HEK293 (cell line): ENCODE measurements around the gene NISCH.

Experiments
- CTCF ChIA-PET: fragments of 350-600 bp; formaldehyde crosslinking; extraction: SDS; loops from one replicate; lab custom pipeline; 2021; ENCODE audit warnings: antibody characterized with exemption; lab: Yijun Ruan, JAX
- POLR2A ChIA-PET: fragments of 300-600 bp; formaldehyde crosslinking; extraction: SDS; loops from one replicate; lab custom pipeline; 2020; ENCODE audit warnings: antibody characterized with exemption, inconsistent platforms; lab: Yijun Ruan, JAX
- H3K27ac ChIP-seq: fragments of 200-500 bp; sonication (Bioruptor generic); 2 replicates; pipeline ENCODE4 v1.5.1; 2014; ENCODE audit warnings: low read depth, low read length, control low read depth, inconsistent platforms; ENCODE audit errors: extremely low read depth
- H3K36me3 ChIP-seq, 2 experiments: fragments of 200-500 bp in 1 of 2; sonication (Bioruptor generic) in 1 of 2; 1 replicate in 1 of 2; 2 replicates in 1 of 2; pipeline ENCODE4 v1.5.1; 2014 to 2017; ENCODE audit warnings: inconsistent platforms in 2 of 2, low read length in 2 of 2; ENCODE audit not compliant: control insufficient read depth in 2 of 2, insufficient read depth in 1 of 2
- H3K4me1 ChIP-seq: fragments of 200-500 bp; sonication (Bioruptor generic); 2 replicates; pipeline ENCODE4 v1.5.1; 2014; ENCODE audit warnings: mild to moderate bottlenecking, low read length, inconsistent platforms; ENCODE audit not compliant: control insufficient read depth, insufficient read depth
- H3K4me3 ChIP-seq: 2 replicates; pipeline ENCODE4 v1.5.1; 2011; ENCODE audit warnings: low read depth, mild to moderate bottlenecking, control low read depth, low read length, moderate library complexity
- H3K9me3 ChIP-seq: fragments of 200-500 bp; sonication (Bioruptor generic); 2 replicates; pipeline ENCODE4 v1.5.1; 2014; ENCODE audit warnings: low read depth, low read length, inconsistent platforms; ENCODE audit not compliant: control insufficient read depth, insufficient read depth
- CTCF ChIP-seq: fragments of 450-650 bp; formaldehyde crosslinking; IDR thresholded peaks from 2 replicates; pipeline ENCODE4 v1.5.1; 2016; ENCODE audit warnings: missing biosample characterization, missing genetic modification characterization
- HOXD13 ChIP-seq: sonication (generic); formaldehyde crosslinking; IDR thresholded peaks from 2 replicates; pipeline ENCODE4 v1.8.0; 2022; ENCODE audit warnings: missing genetic modification reagents, borderline replicate concordance
- MYNN ChIP-seq: fragments of 450-650 bp; formaldehyde crosslinking; IDR thresholded peaks from 2 replicates; pipeline ENCODE4 v1.5.1; 2016; ENCODE audit warnings: missing biosample characterization, missing genetic modification characterization, borderline replicate concordance
- OSR2 ChIP-seq: fragments of 450-650 bp; formaldehyde crosslinking; IDR thresholded peaks from 2 replicates; pipeline ENCODE4 v1.5.1; 2016; ENCODE audit warnings: missing biosample characterization, missing genetic modification characterization
- SCRT1 ChIP-seq: fragments of 450-650 bp; formaldehyde crosslinking; IDR thresholded peaks from 2 replicates; pipeline ENCODE4 v1.5.1; 2016; ENCODE audit warnings: missing biosample characterization, missing genetic modification characterization, borderline replicate concordance
- SCRT2 ChIP-seq: fragments of 450-650 bp; formaldehyde crosslinking; IDR thresholded peaks from 2 replicates; pipeline ENCODE4 v1.5.1; 2016; ENCODE audit warnings: missing biosample characterization, missing genetic modification characterization
- ZBTB49 ChIP-seq: fragments of 450-650 bp; formaldehyde crosslinking; IDR thresholded peaks from 2 replicates; pipeline ENCODE4 v1.5.1; 2016; ENCODE audit warnings: missing biosample characterization, missing genetic modification characterization, low read depth
- ZEB2 ChIP-seq: fragments of 450-650 bp; formaldehyde crosslinking; IDR thresholded peaks from 2 replicates; pipeline ENCODE4 v1.5.1; 2016; ENCODE audit warnings: missing biosample characterization, missing genetic modification characterization
- ZNF274 ChIP-seq, 2 experiments: fragments of 200-500 bp in 1 of 2; fragments of 450-650 bp in 1 of 2; sonication (Bioruptor generic) in 1 of 2; formaldehyde crosslinking in 1 of 2; IDR thresholded peaks; 2 replicates each; pipeline versions ENCODE4 v1.5.1 to v1.6.1; 2014 to 2016; ENCODE audit warnings: borderline replicate concordance in 1 of 2, inconsistent platforms in 1 of 2, low read length in 1 of 2, missing biosample characterization in 1 of 2, missing genetic modification characterization in 1 of 2
- ZNF302 ChIP-seq: fragments of 450-650 bp; formaldehyde crosslinking; IDR thresholded peaks from 2 replicates; pipeline ENCODE4 v1.5.1; 2016; ENCODE audit warnings: missing biosample characterization, missing genetic modification characterization, low read depth
- ZNF366 ChIP-seq: fragments of 450-650 bp; formaldehyde crosslinking; conservative IDR thresholded peaks from 2 replicates; pipeline ENCODE4 v1.5.1; 2016; ENCODE audit warnings: missing biosample characterization, missing genetic modification characterization
- ZNF433 ChIP-seq: fragments of 450-650 bp; formaldehyde crosslinking; IDR thresholded peaks from 2 replicates; pipeline ENCODE4 v1.5.1; 2016; ENCODE audit warnings: missing biosample characterization, missing genetic modification characterization, low read depth
- ZNF473 ChIP-seq: fragments of 450-650 bp; formaldehyde crosslinking; IDR thresholded peaks from 2 replicates; pipeline ENCODE4 v1.5.1; 2017; ENCODE audit warnings: missing biosample characterization, missing genetic modification characterization
- ZNF488 ChIP-seq: fragments of 450-650 bp; formaldehyde crosslinking; IDR thresholded peaks from 2 replicates; pipeline ENCODE4 v1.5.1; 2016; ENCODE audit warnings: missing biosample characterization, missing genetic modification characterization
- ZNF501 ChIP-seq: fragments of 450-650 bp; formaldehyde crosslinking; IDR thresholded peaks from 2 replicates; pipeline ENCODE4 v1.5.1; 2016; ENCODE audit warnings: missing biosample characterization, missing genetic modification characterization
- ZNF558 ChIP-seq: fragments of 450-650 bp; formaldehyde crosslinking; IDR thresholded peaks from 2 replicates; pipeline ENCODE4 v1.5.1; 2016; ENCODE audit warnings: missing biosample characterization, missing genetic modification characterization
- ZNF580 ChIP-seq: fragments of 450-650 bp; formaldehyde crosslinking; IDR thresholded peaks from 2 replicates; pipeline ENCODE4 v1.5.1; 2016; ENCODE audit warnings: missing biosample characterization, missing genetic modification characterization
- ZNF610 ChIP-seq: fragments of 450-650 bp; formaldehyde crosslinking; IDR thresholded peaks from 2 replicates; pipeline ENCODE4 v1.5.1; 2016; ENCODE audit warnings: missing biosample characterization, missing genetic modification characterization, borderline replicate concordance
- ZNF626 ChIP-seq: fragments of 450-650 bp; sonication (Bioruptor Pico); formaldehyde crosslinking; IDR thresholded peaks from 2 replicates; pipeline ENCODE4 v1.5.1; 2018; ENCODE audit warnings: missing biosample characterization, missing genetic modification characterization, inconsistent platforms
- ZNF747 ChIP-seq: fragments of 450-650 bp; formaldehyde crosslinking; IDR thresholded peaks from 2 replicates; pipeline ENCODE4 v1.5.1; 2016; ENCODE audit warnings: missing biosample characterization, missing genetic modification characterization
- ZNF768 ChIP-seq: fragments of 450-650 bp; formaldehyde crosslinking; IDR thresholded peaks from 2 replicates; pipeline ENCODE4 v1.5.1; 2018; ENCODE audit warnings: missing biosample characterization, mild to moderate bottlenecking, missing genetic modification characterization
- ZNF785 ChIP-seq: fragments of 450-650 bp; formaldehyde crosslinking; IDR thresholded peaks from 2 replicates; pipeline ENCODE4 v1.5.1; 2016; ENCODE audit warnings: missing biosample characterization, missing genetic modification characterization
- ZNF791 ChIP-seq: fragments of 450-650 bp; formaldehyde crosslinking; IDR thresholded peaks from 2 replicates; pipeline ENCODE4 v1.5.1; 2016; ENCODE audit warnings: missing biosample characterization, missing genetic modification characterization
- ZNF837 ChIP-seq: fragments of 450-650 bp; formaldehyde crosslinking; IDR thresholded peaks from 2 replicates; pipeline ENCODE4 v1.5.1; 2016; ENCODE audit warnings: missing biosample characterization, missing genetic modification characterization

NISCH gene

GRCh38 chr3:52481819-52482521 is 26.6 kb downstream of the NISCH start:
- ChIA-PET CTCF (interaction anchor here (1.2 to 1.9 kb wide), 3 partner anchors 9 to 159 kb away, joined by 3 to 5 read pairs (median 3); no protein-coding TSS in a partner anchor), POLR2A (no interaction called here)
- no peak overlapping the region for H3K27ac ChIP-seq
- peaks cover 4 to 94% of the 10 kb centered on the region in 2 experiments; a peak in 1 of 3 replicates for H3K36me3 ChIP-seq
- TF ChIP-seq ZNF626 (tag by site-specific recombination): no peak
- no peak for TF ChIP-seq ZNF366 (tag by site-specific recombination)
- no peak for TF ChIP-seq ZNF580 (tag by site-specific recombination)
- no peak for TF ChIP-seq ZNF473 (tag by site-specific recombination)
- 0 out of 2 replicates have a peak, but pooled peaks have one; percentile 27 for TF ChIP-seq SCRT2
- no peak for TF ChIP-seq OSR2
- TF ChIP-seq ZNF302 (tag by site-specific recombination): no peak
- no peak for TF ChIP-seq ZNF747 (tag by site-specific recombination)
- TF ChIP-seq ZEB2 (tag by site-specific recombination): no peak
- no peak for TF ChIP-seq ZNF274 (IDR thresholded peaks at IDR 0.05; ENCODE audit: low read length)
- no peak for TF ChIP-seq ZNF274 (tag by site-specific recombination; IDR thresholded peaks at IDR 0.05; ENCODE audit: borderline replicate concordance)
- TF ChIP-seq ZNF558 (tag by site-specific recombination): no peak
- TF ChIP-seq ZNF791 (tag by site-specific recombination): no peak
- no peak for TF ChIP-seq ZBTB49 (tag by site-specific recombination)
- TF ChIP-seq ZNF785 (tag by site-specific recombination): no peak
- no peak for TF ChIP-seq ZNF610 (tag by site-specific recombination)
- peak; percentile 21; the same call in 1 of the 2 replicates for TF ChIP-seq SCRT1 (tag by site-specific recombination)
- no peak for TF ChIP-seq HOXD13 (CRISPR knock-in tag)
- TF ChIP-seq ZNF768 (tag by site-specific recombination): no peak
- TF ChIP-seq ZNF837 (tag by site-specific recombination): no peak
- TF ChIP-seq ZNF488 (tag by site-specific recombination): no peak
- TF ChIP-seq ZNF501 (tag by site-specific recombination): no peak
- peak; percentile 58 for TF ChIP-seq CTCF (tag by site-specific recombination)
- no peak for TF ChIP-seq MYNN
- no peak for TF ChIP-seq ZNF433
- H3K9me3 ChIP-seq: no peaks in the 10 kb centered on the region
- H3K4me1 ChIP-seq: no peaks in the 10 kb centered on the region
- H3K4me3 ChIP-seq: no peak overlapping the region
